Smooth muscle cell (in vitro differentiated cells): ENCODE results near the gene IFT122. TPM values are rescaled to one million over a fixed set of nuclear protein-coding genes. Genes with fewer than 3 reads are reported as not detected.

ENCODE experiments used
- DNase-seq: peaks from one replicate; lab custom pipeline; 2025; ENCODE audit not compliant: unreplicated experiment; lab: John Stamatoyannopoulos, UW
- H2AFZ ChIP-seq: fragments of 200-600 bp; sonication (generic); 2 replicates; pipeline ENCODE4 v1.6.0; 2016; ENCODE audit warnings: antibody characterized with exemption, low read depth, mild to moderate bottlenecking
- H3F3A ChIP-seq: fragments of 200-600 bp; sonication (generic); 2 replicates; pipeline ENCODE4 v1.6.0; 2017; ENCODE audit warnings: antibody characterized with exemption, low read depth
- H3K27ac ChIP-seq: fragments of 200-600 bp; sonication (generic); 2 replicates; pipeline ENCODE4 v1.5.1; 2016; ENCODE audit warnings: low read depth, mild to moderate bottlenecking
- H3K27me3 ChIP-seq: fragments of 200-600 bp; sonication (generic); 2 replicates; pipeline ENCODE4 v1.6.1; 2016; ENCODE audit warnings: low read depth, mild to moderate bottlenecking
- H3K36me3 ChIP-seq: fragments of 200-600 bp; sonication (generic); 2 replicates; pipeline ENCODE4 v1.5.1; 2016; ENCODE audit warnings: low read depth
- H3K4me1 ChIP-seq: fragments of 200-600 bp; sonication (generic); 2 replicates; pipeline ENCODE4 v1.5.1; 2016; ENCODE audit warnings: low read depth
- H3K4me2 ChIP-seq: fragments of 200-600 bp; sonication (generic); 2 replicates; pipeline ENCODE4 v1.6.0; 2016; ENCODE audit warnings: mild to moderate bottlenecking
- H3K4me3 ChIP-seq: fragments of 200-600 bp; sonication (generic); 2 replicates; pipeline ENCODE4 v1.5.1; 2016; ENCODE audit warnings: mild to moderate bottlenecking
- H3K79me2 ChIP-seq: fragments of 200-600 bp; sonication (generic); 2 replicates; pipeline ENCODE4 v1.6.0; 2016; ENCODE audit warnings: low read depth, mild to moderate bottlenecking
- H3K9ac ChIP-seq: fragments of 200-600 bp; sonication (generic); 2 replicates; pipeline ENCODE4 v1.6.0; 2016; ENCODE audit warnings: low read depth
- H3K9me3 ChIP-seq: fragments of 200-600 bp; sonication (generic); replicated peaks from 2 replicates; pipeline ENCODE4 v1.5.1; 2016; ENCODE audit warnings: low read depth
- H4K20me1 ChIP-seq: fragments of 200-600 bp; sonication (generic); 2 replicates; pipeline ENCODE4 v1.6.0; 2016; ENCODE audit warnings: low read depth
- WGBS: methylation state at CpG from one replicate; pipeline ENCODE4 v1.1.7; 2016; ENCODE audit warnings: low lambda C conversion rate; 5-methylcytosine and 5-hydroxymethylcytosine counted together
- polyA plus RNA-seq: library from polyadenylated mRNA; unstranded; fragments of >200 nt; fragmentation: Nextera tagmentation; extraction: Ambion mirVana; gene quantifications from 2 replicates; pipeline ENCODE4 v1.2.1, GENCODE V29; 2016
- total RNA-seq: library from RNA; depleted of rRNA; stranded (reverse); fragments of >200 nt; gene quantifications from 2 replicates; pipeline ENCODE4 v1.2.3, GENCODE V29; 2014
- TF ChIP-seq, protein P1 (sequence below): fragments of 200-600 bp; sonication (generic); IDR thresholded peaks from 2 replicates; pipeline ENCODE4 v1.5.1; 2017; ENCODE audit warnings: borderline replicate concordance, mild to moderate bottlenecking, antibody characterized with exemption; ENCODE audit not compliant: insufficient read depth, poor library complexity, severe bottlenecking

IFT122 gene
- total and polyA plus RNA-seq, 2 experiments from 2014 or later: 13.4 to 17.4 TPM

DNA sequence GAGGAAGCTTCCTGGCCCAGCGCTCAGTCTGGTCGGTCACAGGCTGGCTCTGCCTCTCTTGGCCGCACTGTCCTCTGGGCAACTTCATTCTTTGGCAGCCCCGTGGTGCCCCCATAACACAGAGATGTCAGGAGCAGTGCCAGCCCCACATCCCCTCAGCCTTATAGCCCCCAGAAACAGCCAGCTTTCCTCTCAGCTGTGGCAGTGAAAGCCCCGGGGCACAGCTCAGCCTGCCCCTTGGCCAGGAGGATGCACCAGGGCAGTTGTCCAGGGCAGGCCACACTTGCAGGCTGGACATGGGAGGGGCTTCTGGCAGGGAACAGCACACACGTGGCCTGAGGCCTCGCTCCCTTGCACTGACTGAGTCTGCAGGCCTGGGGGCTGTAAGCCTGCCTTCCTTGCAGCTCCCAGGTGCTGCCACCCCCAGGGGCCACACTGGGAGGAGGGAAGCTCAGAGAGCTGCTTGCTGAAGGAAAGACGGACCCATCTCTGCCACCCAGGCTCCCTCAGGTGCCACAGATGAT, 78.1 kb downstream of the IFT122 start:
- WGBS: 96% methylated on average over 8 of the region's 8 CpGs
- H3K36me3 ChIP-seq: no peaks in the 10 kb centered on the region
- no peaks in the 10 kb centered on the region for H3K4me1 ChIP-seq
- no peaks in the 10 kb centered on the region for H3K79me2 ChIP-seq
- no peak for DNase-seq
- TF ChIP-seq, protein P1, sequence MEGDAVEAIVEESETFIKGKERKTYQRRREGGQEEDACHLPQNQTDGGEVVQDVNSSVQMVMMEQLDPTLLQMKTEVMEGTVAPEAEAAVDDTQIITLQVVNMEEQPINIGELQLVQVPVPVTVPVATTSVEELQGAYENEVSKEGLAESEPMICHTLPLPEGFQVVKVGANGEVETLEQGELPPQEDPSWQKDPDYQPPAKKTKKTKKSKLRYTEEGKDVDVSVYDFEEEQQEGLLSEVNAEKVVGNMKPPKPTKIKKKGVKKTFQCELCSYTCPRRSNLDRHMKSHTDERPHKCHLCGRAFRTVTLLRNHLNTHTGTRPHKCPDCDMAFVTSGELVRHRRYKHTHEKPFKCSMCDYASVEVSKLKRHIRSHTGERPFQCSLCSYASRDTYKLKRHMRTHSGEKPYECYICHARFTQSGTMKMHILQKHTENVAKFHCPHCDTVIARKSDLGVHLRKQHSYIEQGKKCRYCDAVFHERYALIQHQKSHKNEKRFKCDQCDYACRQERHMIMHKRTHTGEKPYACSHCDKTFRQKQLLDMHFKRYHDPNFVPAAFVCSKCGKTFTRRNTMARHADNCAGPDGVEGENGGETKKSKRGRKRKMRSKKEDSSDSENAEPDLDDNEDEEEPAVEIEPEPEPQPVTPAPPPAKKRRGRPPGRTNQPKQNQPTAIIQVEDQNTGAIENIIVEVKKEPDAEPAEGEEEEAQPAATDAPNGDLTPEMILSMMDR: no peak
- no peak overlapping the region for H2AFZ ChIP-seq
- H3K4me2 ChIP-seq: no peak overlapping the region
- H3F3A ChIP-seq: no peaks in the 10 kb centered on the region
- H3K4me3 ChIP-seq: no peak overlapping the region
- no peaks in the 10 kb centered on the region for H3K9me3 ChIP-seq
- no peaks in the 10 kb centered on the region for H3K27me3 ChIP-seq
- no peak overlapping the region for H3K9ac ChIP-seq
- no peaks in the 10 kb centered on the region for H4K20me1 ChIP-seq
- H3K27ac ChIP-seq: no peak overlapping the region

DNA sequence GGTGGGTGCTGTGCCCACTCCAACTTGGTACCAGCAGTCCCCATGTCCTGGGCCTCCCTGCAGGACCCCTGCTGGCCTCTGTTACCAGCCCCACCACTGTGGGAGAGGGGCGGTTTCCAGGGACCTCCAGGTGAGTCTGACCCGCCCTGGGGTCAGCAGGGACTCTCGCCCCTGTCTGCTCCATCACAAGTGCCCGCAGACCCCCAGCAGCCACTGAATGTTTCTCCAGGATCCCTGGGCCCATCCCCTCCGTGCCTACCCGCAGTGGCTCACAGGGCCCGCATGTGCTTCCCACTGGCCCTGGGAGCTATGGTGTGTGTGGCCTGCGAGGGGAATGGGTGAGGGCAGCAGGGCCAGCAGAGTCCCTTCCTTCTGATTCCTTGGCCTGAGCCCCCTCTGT, 78.6 kb downstream of the IFT122 start:
- no peak for DNase-seq

DNA sequence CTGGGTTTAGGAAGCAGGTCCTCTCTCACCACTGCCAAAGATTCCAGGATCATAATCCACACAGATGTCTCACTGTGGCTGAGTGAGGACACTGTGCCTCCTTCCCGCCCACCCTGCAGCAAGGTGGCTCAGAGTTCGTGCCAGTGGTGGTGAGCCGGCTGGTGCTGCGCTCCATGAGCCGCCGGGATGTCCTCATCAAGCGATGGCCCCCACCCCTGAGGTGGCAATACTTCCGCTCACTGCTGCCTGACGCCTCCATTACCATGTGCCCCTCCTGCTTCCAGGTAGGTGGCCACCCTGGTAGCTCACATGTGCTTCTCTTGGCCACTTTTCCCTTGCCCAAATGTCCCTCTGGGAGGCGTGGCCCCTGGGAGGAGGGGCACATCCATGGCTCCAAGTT, 79.4 kb downstream of the IFT122 start:
- Histone ChIP-seq H4K20me1 (no peaks in the 10 kb centered on the region), H2AFZ (no peak overlapping the region), H3F3A (no peaks in the 10 kb centered on the region), H3K9ac (no peak overlapping the region), H3K9me3 (no peaks in the 10 kb centered on the region), H3K4me1 (no peaks in the 10 kb centered on the region), H3K79me2 (no peaks in the 10 kb centered on the region), H3K4me3 (no peak overlapping the region), H3K27ac (no peak overlapping the region), H3K36me3 (no peaks in the 10 kb centered on the region), H3K27me3 (no peaks in the 10 kb centered on the region), H3K4me2 (no peak overlapping the region)
- 94% methylated on average over 10 of the region's 10 CpGs for WGBS
- DNase-seq: no peak
- TF ChIP-seq, protein P1: no peak

More for the DNA sequence above, 78.6 kb downstream of the IFT122 start:
- Histone ChIP-seq H3K79me2 (no peaks in the 10 kb centered on the region), H3K36me3 (no peaks in the 10 kb centered on the region), H3K27ac (no peak overlapping the region), H4K20me1 (no peaks in the 10 kb centered on the region), H3K9ac (no peak overlapping the region), H3K4me2 (no peak overlapping the region), H3K9me3 (no peaks in the 10 kb centered on the region), H2AFZ (no peak overlapping the region), H3K4me1 (no peaks in the 10 kb centered on the region), H3K4me3 (no peak overlapping the region), H3F3A (no peaks in the 10 kb centered on the region), H3K27me3 (no peaks in the 10 kb centered on the region)
- 99% methylated on average over 8 of the region's 8 CpGs for WGBS
- TF ChIP-seq, protein P1: no peak
